Transverse colon (tissue), 4 donors: Measurements from ENCODE around the gene GAS2L1. TPM values are rescaled to one million over a fixed set of nuclear protein-coding genes. Genes with fewer than 3 reads are reported as not detected.

Experiments
- DNase-seq: peaks from one replicate; pipeline ENCODE4 v3.0.0-alpha.2; 2019
- H3K27ac ChIP-seq, 4 donors: fragments of 200-600 bp; sonication (generic); 2 replicates each; pipeline ENCODE4 v1.5.1; 2016 to 2018; ENCODE audit warnings: inconsistent platforms in 4 of 4
- H3K27me3 ChIP-seq: fragments of 200-600 bp; sonication (generic); 2 replicates; pipeline ENCODE4 v1.5.1; 2017; ENCODE audit warnings: inconsistent platforms
- H3K36me3 ChIP-seq, 4 donors: fragments of 200-600 bp; sonication (generic); 2 replicates each; pipeline ENCODE4 v1.5.1; 2017 to 2019; ENCODE audit warnings: inconsistent platforms in 4 of 4
- H3K4me1 ChIP-seq, 4 donors: fragments of 200-600 bp; sonication (generic); 2 replicates each; pipeline ENCODE4 v1.5.1; 2017 to 2020; ENCODE audit warnings: inconsistent platforms in 4 of 4
- H3K4me3 ChIP-seq, 4 donors: fragments of 200-600 bp; sonication (generic); 1 replicate in 1 of 4; 2 replicates in 3 of 4; pipeline versions ENCODE4 v1.5.1 to v1.6.1; 2017 to 2019; ENCODE audit warnings: inconsistent platforms in 4 of 4
- H3K9me3 ChIP-seq, 2 donors: fragments of 200-600 bp; sonication (generic); 2 replicates each; pipeline ENCODE4 v1.5.1; 2017 to 2019; ENCODE audit warnings: inconsistent platforms in 2 of 2
- EP300 ChIP-seq: sonication (generic); formaldehyde crosslinking; IDR thresholded peaks from one replicate; pipeline ENCODE4 v1.6.1; 2017; ENCODE audit warnings: antibody characterized with exemption, low read depth
- POLR2A ChIP-seq: fragments of 450-650 bp; IDR thresholded peaks from one replicate; pipeline ENCODE4 v1.6.1; 2016; ENCODE audit warnings: antibody characterized with exemption, mild to moderate bottlenecking, moderate library complexity
- POLR2AphosphoS5 ChIP-seq, 3 donors: sonication (generic); formaldehyde crosslinking; IDR thresholded peaks; one replicate each; pipeline ENCODE4 v1.6.1; 2016; ENCODE audit warnings: antibody characterized with exemption in 3 of 3
- WGBS, 2 donors: methylation state at CpG; one replicate each; pipeline ENCODE4 v1.1.5; 2018; ENCODE audit warnings: low coverage in 1 of 2; 5-methylcytosine and 5-hydroxymethylcytosine counted together
- in situ Hi-C, 4 donors: fragments of 200-750 bp; cut with MboI; loops; one replicate each; pipeline versions ENCODE4 v1.15.0 to v1.15.1; 2017; ENCODE audit warnings: low sequenced_read_pairs in 3 of 4, low pct_ligation_motif_present in 1 of 4, low pct_unique_long_range_greater_than_20kb in 1 of 4
- intact Hi-C: fragments of 100-400 bp; cut with DNase I; formaldehyde crosslinking; loops from one replicate; pipeline ENCODE4 v1.15.1; 2023; ENCODE audit warnings: low total_unique reads
- total RNA-seq, 4 donors: library from RNA; depleted of rRNA; stranded (reverse); fragments of >200 nt; gene quantifications; one replicate each; pipeline ENCODE4 v1.1.0, GENCODE V29; 2016
- TF ChIP-seq, protein P1 (sequence below), 5 experiments: fragments of 200-600 bp in 3 of 5; fragments of 450-650 bp in 2 of 5; sonication (generic) in 3 of 5; IDR thresholded peaks; 1 replicate in 2 of 5; 2 replicates in 3 of 5; pipeline ENCODE4 v1.5.1; 2016 to 2017; ENCODE audit warnings: antibody characterized with exemption in 5 of 5, inconsistent platforms in 3 of 5, mild to moderate bottlenecking in 2 of 5, moderate library complexity in 1 of 5

The GAS2L1 gene
- total RNA-seq, 4 donors from 2014 or later: 21.1 to 81.0 (median 43.6) TPM

DNA sequence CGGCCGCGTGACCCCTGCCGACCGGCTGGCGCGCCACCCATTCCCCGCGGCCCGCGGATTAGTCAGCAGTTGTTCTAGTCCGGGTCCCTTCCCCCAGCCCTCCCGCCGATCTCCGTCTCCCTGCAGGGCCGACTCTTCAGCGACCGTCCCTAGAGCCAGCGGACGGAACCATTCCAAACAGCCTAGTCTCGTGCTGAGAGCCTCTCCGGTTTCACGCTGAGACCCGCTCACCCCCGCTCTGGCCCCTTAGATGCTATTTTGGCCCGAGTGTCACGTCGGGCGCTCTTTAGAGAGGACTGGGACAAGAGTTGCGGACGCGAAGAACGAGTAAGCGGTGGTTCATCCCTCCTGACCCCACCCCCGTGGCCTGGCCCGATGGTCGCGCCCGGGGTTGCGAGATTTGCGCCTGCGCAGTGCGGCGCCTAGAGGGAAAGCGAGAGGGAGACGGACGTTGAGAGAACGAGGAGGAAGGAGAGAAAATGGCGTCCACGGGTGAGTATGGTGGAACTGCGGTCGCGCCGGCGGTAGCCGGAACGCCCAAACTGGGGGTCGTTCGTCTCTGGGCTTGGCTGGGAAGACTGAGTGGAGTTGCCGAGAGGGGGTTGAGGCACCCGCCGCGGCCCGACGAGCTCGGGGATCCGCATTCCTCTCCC, 38.5 kb upstream of the GAS2L1 start, which contains the start of the genes EWSR1 and RHBDD3:
Gene EWSR1 (plus strand): TSS at position 411 of the 653 bp plus-strand sequence. CDS start 69 bp downstream, at position 480.
Gene RHBDD3 (minus strand): TSS at position 124 of the 653 bp plus-strand sequence. CDS start 2,355 bp downstream, outside the sequence.
- Histone ChIP-seq H3K27me3 (no peaks in the 10 kb centered on the region), H3K4me1 (peaks cover 25 to 55% (median 48%) of the 10 kb centered on the region in 4 donors), H3K4me3 (peak within 1 kb of the TSS; percentile 84 to 97 (median 90)), H3K9me3 (no peaks in the 10 kb centered on the region), H3K27ac (peak within 1 kb of the TSS; percentile 97 to 100 (median 100)), H3K36me3 (peaks cover 0 to 11% (median 5%) of the 10 kb centered on the region in 4 donors)
- TF ChIP-seq POLR2A: peak; percentile 88
- TF ChIP-seq EP300: no peak
- TF ChIP-seq POLR2AphosphoS5 (IDR thresholded peaks at IDR 0.05): peak; percentile 94 to 95 (median 95)
- TF ChIP-seq, protein P1, sequence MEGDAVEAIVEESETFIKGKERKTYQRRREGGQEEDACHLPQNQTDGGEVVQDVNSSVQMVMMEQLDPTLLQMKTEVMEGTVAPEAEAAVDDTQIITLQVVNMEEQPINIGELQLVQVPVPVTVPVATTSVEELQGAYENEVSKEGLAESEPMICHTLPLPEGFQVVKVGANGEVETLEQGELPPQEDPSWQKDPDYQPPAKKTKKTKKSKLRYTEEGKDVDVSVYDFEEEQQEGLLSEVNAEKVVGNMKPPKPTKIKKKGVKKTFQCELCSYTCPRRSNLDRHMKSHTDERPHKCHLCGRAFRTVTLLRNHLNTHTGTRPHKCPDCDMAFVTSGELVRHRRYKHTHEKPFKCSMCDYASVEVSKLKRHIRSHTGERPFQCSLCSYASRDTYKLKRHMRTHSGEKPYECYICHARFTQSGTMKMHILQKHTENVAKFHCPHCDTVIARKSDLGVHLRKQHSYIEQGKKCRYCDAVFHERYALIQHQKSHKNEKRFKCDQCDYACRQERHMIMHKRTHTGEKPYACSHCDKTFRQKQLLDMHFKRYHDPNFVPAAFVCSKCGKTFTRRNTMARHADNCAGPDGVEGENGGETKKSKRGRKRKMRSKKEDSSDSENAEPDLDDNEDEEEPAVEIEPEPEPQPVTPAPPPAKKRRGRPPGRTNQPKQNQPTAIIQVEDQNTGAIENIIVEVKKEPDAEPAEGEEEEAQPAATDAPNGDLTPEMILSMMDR (IDR thresholded peaks at IDR 0.05): peak in 1 of 5 experiments; percentile 8
- in situ Hi-C loops (no loop called here), intact Hi-C loops (no loop called here)
- WGBS, 2 donors: 1 to 4% methylated on average over 11 to 63 of the region's 67 CpGs
- peak; percentile 96 for DNase-seq

- 1% methylated on average over 33 of the region's 51 CpGs; no CpG with 5 or more reads in 1 of the 2 donors for WGBS, 2 donors
- in situ Hi-C loops: no loop called here
- Histone ChIP-seq H3K27ac (peak overlapping the region; percentile 97 to 100 (median 100)), H3K36me3 (peaks cover 0 to 18% (median 6%) of the 10 kb centered on the region in 4 donors), H3K4me1 (peaks cover 25 to 62% (median 48%) of the 10 kb centered on the region in 4 donors), H3K9me3 (no peaks in the 10 kb centered on the region), H3K4me3 (peak overlapping the region; percentile 84 to 97 (median 90)), H3K27me3 (no peaks in the 10 kb centered on the region)
- peak; percentile 60 for DNase-seq
- TF ChIP-seq EP300 (no peak), POLR2AphosphoS5 (IDR thresholded peaks at IDR 0.05) (no peak), POLR2A (no peak)
- TF ChIP-seq, protein P1 (IDR thresholded peaks at IDR 0.05): no peak
- intact Hi-C loops: no loop called here
Measured at GRCh38 chr22:29268511-29269229, 37.8 kb upstream of the GAS2L1 start.

- in situ Hi-C loops: no loop called here
- intact Hi-C loops: no loop called here
- TF ChIP-seq, protein P1 (IDR thresholded peaks at IDR 0.05): no peak
- TF ChIP-seq POLR2A (no peak), POLR2AphosphoS5 (IDR thresholded peaks at IDR 0.05) (no peak), EP300 (no peak)
- Histone ChIP-seq H3K4me3 (peak overlapping the region; percentile 84 to 97 (median 90)), H3K9me3 (no peaks in the 10 kb centered on the region), H3K27ac (peak overlapping the region; percentile 97 to 100 (median 100)), H3K4me1 (peaks cover 25 to 67% (median 50%) of the 10 kb centered on the region in 4 donors), H3K27me3 (no peaks in the 10 kb centered on the region), H3K36me3 (peaks cover 0 to 23% (median 9%) of the 10 kb centered on the region in 4 donors)
- 0 to 1% methylated on average over 4 to 14 of the region's 14 CpGs for WGBS, 2 donors
- no peak for DNase-seq
Measured at GRCh38 chr22:29269230-29269604, 37.2 kb upstream of the GAS2L1 start.
